Activated gamma-delta T cell (primary cell): ENCODE results near the gene CTBP1.

Experiments
- DNase-seq: peaks from one replicate; lab custom pipeline; 2025; lab: John Stamatoyannopoulos, UW

Gene CTBP1

DNA sequence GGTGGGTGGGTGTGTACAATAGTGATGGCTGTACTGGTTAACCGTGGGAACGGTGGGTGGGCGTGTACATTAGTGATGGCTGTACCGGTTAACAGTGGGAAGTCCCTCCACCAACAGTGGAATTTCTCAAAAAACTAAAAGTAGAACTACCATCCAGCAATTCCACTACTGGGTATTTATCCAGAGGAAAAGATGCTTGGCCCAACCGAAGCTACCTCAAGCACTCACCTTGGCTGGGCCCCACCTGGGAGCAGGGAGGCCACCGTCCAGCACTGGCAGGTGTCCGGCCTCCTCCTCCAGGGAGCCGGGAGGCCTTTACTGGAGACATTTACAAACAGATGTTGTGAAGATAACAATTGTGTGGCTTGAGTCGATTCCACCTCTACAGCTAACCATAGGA is 34.8 kb upstream of the CTBP1 start:
- DNase-seq, result no peak

DNA sequence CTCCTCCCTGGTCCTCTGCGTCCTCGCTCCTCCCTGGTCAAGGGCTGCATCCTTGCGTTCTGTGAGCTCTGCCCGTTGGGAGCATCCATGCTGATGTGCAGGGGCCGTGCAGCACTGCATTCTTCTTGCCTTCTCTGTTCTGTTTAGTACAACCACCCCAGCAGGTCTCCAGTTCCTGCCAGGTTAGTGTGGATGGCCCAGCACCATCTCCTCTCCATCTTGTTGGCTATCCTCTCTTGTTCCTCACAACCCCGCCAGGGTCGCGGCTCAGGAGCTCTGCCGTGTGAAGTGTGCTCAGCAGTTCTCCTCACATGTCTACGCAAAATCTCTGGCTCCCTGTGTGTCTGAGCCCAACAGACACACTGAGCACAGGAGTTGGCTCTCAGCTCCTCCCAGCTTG is 30.3 kb upstream of the CTBP1 start:
- no peak for DNase-seq

DNA sequence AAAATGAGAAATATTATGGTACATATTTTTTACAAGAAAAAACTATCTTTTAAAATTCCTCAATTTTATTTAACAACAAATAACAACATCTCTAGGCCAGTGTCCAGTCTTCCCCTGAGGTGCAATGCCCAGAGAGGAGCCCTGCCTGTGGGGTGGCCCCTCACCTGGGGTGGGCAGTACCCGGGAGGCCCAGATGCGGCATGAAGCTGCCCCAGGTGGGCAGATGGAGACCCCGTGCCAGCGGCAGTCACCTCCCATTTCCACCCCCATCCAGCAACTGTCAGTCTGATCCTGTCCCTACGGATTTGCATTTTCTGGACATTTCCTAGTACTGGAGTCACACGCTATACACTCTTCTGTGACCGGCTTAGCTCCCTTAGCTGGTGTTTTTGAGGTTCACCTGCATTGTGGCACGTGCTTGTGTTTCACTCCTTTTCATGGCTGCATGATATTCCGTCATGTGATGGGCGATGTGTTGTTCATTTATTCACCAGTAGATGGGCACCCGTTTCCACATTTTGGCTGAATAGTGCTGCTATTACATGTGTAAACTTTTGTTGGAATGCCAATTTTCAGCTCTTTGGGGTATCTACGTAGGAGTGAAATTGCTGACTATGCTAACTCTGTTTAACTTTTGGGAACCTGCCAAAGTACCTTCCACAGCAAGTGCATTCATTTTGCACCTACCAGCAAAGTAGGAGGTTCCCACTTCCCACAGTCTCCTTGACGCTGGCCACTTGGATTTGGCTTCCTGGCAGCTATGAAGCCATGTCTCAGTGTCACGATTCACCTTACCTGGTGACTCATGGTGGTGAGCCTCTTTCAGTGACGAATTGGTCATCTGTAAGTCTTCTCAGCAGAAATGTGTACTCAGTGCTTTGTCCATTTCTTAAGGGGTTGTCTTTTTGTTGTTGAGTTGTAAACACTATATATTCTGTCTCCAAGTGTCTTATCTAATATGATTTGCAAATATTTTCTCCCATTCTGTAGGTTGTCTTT is 29.0 kb upstream of the CTBP1 start:
- no peak for DNase-seq

DNA sequence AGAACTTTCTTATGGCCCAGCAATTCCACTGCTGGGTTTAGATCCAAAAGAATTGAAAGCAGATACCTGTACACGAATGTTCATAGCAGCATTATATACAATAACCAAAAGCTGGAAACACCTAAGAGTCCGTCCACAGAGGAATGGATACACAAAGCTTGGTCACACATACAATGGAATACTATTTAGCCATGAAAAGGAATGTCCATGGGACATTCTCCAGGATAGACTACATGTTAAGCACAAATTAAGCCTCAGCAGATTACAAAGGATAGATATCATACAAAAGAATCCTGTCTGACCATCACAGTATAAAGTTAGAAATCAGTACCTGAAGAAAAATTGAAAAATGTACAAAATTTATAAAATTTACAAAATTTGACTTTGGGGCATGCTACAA is 28.1 kb upstream of the CTBP1 start:
- no peak for DNase-seq

DNA sequence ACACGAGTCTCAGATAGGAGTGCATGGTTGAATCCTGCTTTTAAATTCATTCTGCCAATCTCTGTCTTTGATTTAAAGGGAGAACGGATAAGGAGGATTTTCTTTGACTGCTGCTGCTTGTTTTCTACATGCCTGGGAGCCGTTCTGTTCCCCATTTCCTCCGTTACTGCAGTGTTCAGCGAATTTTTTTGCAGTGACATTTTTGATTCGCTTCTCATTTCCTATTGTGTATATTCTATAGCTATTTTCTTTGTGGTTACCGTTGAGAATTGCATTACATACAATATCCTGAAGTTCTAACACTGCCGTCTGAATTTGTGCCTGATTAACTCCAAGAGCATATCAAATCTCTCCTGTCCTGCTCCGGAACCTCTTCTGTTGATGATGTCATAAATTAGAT is 25.9 kb upstream of the CTBP1 start:
- no peak for DNase-seq

DNA sequence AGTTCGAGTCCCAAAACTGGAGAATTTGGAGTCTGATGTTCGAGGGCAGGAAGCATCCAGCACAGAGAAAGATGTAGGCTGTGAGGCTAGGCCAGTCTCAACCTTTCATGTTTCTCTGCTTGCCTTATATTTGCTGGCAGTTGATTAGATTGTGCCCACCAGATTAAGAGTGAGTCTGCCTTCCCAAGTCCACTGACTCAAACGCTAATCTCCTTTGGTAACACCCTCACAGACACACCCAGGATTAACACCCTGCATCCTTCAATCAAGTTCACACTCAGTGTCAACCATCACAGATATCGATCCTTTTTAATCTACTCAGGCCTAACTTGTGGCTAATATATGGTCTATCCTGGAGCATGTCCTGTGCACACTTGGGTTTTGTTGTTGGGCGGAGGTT is 22.8 kb upstream of the CTBP1 start:
- no peak for DNase-seq

DNA sequence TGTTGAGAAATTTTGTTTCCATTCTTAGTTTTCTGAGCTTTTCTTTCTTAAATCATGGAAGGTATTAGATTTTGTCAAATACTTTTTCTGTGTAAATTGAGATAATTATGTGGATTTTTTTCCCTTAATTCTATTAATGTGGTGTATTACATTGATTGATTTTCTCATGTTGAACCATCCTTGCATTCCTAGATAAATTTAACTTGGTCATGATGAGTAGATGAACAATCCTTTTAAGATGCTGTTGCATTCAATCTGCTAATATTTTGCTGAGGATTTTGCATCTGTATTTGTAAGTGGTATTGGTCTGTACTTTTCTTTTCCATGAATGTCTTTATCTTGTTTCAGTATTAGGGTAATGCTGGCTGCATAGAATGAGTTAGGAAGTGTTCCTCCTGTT is 20.3 kb upstream of the CTBP1 start:
- DNase-seq, result no peak

DNA sequence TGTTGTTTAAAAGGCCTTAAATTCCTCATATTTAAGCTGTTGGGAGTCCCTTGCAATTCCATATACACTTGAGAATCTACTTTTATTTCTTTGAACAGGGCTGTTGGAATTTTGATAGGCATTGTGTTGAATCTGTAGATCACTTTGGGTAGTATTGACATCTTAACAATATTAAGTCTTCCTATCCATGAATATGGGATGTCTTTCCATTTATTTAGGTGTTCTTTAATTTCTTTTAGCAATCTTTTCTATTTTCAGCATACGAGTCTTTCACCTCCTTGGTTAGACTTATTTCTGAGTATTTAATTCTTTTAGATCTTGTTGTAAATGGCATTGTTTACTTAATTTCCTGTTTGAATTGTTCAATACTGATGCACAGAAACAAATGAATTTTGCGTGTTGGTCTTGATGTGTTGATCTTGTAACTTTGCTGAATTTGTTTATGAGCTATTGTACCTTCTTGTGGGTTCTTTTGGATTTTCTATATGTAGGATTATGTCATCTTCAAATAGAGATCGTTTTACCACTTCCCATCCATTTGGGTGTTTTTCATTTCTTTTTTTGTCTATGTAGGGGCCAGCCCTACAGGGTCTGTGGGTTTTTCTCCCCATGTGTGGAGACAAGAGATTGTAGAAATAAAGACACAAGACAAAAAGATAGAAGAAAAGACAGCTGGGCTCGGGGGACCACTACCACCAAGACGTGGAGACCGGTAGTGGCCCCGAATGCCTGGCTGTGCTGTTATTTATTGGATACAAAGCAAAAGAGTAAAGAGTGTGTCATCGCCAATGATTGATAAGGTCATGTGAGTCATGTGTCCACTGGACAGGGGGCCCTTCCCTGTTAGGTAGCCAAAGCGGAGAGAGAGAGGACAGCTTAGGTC is 18.2 kb upstream of the CTBP1 start:
- DNase-seq, result no peak

DNA sequence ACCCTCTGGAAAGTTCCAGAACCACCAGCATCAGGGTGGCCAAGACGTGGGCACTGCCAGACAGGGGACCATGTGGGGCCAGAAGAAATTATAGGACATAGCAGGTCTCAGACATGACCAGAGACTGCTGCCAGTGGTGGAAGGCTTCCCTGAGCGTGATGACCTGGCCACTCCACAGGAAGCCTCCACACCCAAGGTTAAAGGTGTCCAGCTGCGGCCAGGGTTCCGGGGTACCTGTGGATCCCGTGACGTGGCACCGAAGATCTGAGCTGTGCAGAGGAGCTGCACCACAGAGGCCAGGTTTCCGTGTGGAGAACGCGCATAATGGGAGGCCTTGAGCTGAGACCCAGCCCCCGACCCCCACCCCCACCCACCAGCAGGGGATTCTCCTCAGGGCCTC is 16.4 kb upstream of the CTBP1 start:
- no peak for DNase-seq

DNA sequence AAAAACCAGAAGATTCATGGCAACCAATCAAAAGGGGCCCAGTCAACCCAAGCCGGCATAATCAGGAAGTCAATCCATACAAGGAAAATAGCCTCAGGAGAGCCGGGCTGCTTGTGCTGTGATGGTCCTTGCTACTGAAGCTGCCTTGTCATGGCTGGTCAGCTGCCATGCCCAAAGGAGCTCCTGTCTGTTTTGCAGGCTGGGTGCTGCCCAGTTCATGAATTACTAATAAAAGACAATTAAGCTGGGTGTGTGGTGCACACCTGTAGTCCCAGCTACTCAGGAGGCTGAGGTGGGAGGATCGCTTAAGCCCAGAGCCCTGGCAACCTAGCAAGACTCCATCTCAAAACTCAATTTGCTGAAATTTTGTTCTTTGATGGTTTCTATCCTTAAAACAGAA is 16.0 kb upstream of the CTBP1 start:
- DNase-seq, result no peak

DNA sequence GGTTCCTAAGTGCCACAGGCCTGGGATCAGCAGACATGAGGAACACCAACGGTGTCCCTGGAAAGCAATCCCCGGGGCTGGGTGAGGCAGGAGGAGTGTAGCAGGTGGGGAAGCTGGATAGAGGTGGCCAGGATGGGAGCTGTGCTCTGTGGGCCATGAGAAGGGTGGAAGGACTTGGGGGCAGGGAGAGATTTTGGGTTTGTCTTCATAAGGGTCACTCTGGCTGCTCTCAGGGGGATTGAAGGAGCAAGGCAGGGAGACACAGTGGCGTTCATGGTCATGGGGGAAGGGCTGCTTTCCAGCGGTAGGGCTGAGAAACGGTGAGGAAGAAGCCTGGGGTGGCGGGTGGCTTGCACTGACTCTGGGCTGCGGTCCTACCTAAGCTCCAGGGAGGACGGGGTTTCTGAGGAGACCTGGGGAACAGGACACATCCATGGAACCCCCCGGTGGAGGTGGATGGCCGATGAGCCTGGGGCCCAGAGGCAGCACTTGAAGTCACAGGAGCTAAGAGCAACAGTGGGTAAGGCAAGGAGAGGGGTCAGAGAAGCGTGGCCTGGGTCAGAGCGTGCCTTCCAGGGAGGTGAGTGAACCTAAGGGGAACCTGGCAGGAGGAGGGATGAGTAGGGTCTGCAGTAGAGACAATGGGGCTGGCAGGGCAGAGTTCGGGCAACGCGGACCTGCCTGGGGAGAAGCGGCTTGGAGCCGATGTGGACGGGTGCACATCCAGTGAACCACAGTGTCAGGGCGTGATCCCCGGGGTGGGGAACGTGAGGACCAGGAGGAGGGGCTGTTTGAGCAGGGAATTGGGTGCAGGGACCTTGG is 12.4 kb upstream of the CTBP1 start:
- DNase-seq, result no peak

DNA sequence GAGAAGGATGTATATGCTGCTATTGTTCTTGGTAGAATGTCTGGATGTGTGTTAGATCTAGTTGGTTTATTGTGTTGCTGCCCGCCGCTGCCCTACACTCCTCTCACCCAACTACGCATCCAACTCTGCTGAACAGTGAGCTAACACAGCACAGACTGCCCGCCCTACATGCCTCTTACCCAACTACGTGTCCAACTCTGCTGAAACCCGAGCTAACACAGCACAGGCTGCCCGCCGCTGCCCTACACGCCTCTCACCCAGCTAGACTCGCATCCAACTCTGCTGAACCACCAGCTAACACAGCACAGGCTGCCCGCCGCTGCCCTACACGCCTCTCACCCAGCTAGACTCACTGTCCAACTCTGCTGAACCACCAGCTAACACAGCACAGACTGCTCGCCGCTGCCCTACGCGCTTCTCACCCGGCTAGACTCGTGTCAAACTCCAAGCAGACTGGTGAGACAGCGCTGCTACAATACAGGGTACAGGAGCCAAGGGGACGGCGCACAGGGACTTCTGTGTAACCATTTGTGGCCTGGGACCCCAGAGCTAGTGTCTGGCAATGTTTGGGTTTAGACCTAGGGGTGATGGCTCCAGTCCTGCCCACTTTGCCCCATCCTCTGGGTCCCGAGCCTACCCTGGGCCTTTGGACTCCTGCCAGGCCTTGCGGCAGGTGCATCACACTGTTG is 11.6 kb upstream of the CTBP1 start:
- no peak for DNase-seq

DNA sequence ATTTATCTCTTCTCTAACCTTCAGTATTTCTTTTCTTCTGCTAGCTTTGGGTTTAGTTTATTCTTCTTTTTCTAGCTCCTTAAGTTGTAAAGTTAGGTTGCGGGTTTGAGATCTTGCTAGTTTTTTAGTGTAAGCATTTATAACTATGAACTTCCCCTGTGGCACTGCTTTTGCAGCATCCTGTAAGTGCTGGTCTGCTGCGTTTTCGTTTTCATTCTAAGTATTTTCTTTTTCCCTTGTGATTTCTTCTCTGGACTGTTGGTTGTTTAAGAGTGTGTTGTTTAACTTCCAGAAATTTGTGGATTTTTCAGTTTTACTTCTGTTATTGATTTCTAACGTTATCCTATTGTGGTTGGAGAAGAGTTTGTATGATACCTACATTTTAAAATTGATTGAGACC is 11.0 kb upstream of the CTBP1 start:
- no peak for DNase-seq

DNA sequence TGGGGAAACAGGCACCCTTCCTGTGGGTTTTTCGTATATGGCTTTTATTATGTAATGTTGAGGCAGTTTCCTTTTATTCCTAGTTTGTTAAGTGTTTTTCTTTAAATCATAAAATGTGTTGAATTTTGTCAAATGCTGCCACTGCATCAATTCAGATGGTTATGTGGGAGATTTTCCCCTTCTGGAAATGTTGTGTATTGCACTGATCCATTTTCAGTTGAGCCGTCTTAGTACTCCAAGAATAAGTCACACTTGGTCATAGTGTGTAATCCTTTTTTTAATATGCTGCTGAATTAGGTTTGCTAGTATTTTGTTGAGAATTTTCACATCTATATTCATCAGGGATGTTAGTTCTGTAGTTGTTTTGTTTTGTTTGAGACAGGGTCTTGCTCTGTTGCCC is 9.5 kb upstream of the CTBP1 start:
- no peak for DNase-seq

DNA sequence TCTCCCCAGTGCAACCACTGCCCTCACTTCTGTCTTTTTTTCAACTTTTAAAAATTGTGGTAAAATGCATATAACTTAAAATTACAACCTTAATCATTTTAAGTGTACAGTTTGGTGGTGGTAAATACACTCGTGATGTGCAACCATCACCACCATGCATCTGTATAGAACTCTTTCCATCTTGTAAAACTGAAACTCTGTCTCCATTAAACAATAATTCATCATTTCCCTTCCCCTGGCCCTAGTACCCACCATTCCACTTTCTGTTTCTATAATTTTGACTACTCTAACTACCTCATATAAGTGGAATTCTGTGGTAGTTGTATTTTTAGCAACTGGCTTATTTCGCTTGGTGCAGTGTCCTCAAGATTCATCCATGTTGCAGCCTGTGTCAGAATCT is 6.8 kb upstream of the CTBP1 start:
- no peak for DNase-seq

DNA sequence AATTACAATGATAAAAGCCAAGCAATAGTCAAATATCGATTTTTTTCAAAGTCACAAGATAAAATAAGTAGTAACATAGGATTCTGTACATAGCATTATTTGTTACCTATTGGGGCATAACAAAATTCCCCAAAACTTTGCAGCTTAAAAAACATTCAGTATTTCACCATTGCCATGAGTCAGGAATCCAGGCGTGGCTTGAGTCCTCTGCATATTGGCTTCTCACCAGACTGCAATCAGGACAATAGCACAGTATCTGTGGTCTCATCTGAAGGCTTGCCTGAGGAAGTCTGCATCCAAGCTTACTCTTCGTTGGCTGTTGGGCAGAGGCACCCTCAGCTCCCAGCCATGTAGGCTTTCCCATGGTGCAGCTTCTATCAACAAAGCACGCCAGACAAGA is 6.2 kb upstream of the CTBP1 start:
- no peak for DNase-seq

DNA sequence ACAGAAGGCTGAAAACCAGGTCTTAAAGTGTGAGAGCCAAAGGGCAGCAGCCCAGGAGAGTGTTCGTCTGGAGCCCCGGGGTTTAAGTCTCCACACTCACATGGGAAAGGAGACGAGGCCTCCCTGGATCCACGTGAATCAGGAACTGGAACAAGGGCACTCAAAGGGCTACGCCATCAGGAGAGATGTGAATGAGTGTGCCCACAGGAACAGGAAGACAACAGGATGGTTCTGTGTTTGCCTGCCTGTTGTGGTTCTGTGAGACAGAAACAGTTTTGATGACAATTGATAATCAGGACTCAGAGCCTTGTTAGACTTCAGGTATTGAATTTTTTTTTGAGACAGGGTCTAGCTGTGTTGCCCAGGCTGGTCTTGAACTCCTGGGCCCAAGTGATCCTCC is 4.9 kb upstream of the CTBP1 start:
- DNase-seq, result no peak

DNA sequence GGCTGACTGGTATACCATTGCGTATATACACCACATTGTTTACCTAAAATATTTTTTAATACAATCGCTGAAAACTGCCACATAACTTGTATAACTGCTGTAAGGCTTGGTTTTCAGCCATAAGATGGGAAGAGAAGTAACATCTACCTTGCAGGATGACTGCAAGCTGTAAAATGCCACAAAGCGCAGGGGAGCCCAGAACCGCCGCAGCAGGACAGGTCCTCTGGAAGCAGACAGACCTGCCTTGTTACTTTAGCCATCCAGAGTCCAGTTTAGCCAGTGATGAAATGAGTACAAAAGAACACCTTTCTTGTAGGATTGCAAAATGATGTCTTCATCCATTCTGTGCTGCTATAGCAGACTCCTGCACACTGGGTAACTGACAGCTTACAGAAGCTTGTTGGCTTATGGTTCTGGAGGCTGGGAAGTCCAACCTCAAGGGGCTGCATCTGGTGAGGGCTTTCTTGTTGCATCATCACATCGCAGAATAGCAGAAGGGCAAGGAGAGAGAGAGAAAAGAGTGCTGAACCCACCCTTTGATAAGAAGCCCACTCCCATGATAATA is 4.1 kb upstream of the CTBP1 start:
- no peak for DNase-seq

DNA sequence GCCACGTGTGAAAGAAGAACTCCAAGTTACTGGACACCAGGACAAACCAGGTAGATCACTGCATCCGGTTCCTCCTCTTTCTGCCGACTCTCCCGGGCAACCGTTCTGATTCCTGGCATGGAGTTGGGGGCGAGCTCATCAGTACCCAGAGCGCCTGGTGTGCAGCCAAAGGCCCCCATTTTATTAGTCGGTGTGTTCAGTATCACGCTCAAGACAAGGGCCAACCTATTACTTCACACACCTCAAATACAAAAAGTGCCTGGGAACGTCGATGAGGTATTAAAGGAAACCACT is 2.8 kb upstream of the CTBP1 start:
- no peak for DNase-seq

DNA sequence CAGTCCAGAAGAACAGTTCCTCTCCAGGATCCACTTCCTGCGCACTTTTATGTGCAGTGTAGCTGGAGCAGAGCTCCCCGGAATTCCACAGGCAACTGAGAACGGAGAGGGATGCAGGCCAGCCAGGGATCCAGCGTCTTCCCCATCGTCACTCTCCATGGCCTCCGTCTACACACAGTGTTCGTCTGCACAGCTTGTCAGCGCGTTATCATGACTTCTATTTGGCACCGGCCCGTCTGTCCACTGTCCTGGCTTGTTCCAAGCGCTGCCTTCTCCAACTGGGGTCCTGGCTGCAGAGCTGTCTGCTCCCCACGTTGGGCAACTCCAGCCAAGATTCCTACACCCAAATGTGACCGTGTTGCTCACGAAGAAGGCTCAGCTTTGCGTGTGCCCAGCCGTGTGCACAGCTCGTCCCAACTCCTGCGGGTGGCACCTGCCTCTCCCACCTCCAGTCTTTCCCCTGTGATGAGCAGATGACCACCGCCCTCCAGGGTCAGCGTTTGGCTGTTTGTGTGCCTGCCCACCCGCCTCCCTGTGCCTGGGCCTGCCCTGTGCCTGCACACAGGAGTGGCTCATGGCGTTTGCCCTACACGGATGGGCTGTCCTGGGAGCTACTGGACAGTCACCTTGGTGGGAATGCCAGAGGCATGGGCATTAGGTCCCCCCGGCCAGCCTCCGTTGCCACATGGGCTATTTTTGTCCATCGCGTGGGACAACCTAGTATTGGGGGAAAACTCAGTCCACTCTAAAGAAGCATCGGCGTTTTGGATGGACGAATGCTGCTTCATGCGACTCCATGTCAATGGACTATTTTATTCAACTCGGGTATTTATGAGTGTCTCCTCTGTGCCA is 2.2 kb upstream of the CTBP1 start:
- DNase-seq, result no peak

DNA sequence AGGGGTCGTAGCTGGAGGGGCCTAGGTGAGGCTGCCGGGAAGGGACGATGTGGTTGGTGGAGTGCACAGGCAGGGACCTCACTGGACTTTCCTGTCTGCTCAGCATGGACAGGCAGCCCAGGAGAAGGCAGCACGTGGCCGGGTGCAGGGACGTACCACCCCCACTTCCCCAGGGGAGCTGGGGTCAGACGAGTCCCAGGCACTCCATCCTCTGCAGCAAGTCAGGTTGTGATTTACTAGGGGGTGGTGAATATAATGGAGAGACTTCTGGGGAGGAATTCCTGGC is 1.5 kb upstream of the CTBP1 start:
- DNase-seq, result no peak
